HG03354 (cell line): Measurements from ENCODE around the gene ERAL1.
"Not testable (repeated sequence)": the region's sequence is repeated elsewhere in the genome, so short reads cannot be mapped to it uniquely, and the experiment has no call there.

Source experiments
- ATAC-seq: cut with Tn5 transposase; IDR thresholded peaks from one replicate; pipeline ENCODE4 v1.9.1; 2021; ENCODE audit warnings: mild to moderate bottlenecking; ENCODE audit not compliant: unreplicated experiment, poor library complexity, severe bottlenecking

Gene ERAL1

GRCh38 chr17:28877150-28877711 lies 22.4 kb downstream of the ERAL1 start:
- not testable (repeated sequence) for ATAC-seq

- no peak for ATAC-seq
These were observed 23.5 kb downstream of the ERAL1 start for GRCh38 chr17:28878158-28878910.

DNA sequence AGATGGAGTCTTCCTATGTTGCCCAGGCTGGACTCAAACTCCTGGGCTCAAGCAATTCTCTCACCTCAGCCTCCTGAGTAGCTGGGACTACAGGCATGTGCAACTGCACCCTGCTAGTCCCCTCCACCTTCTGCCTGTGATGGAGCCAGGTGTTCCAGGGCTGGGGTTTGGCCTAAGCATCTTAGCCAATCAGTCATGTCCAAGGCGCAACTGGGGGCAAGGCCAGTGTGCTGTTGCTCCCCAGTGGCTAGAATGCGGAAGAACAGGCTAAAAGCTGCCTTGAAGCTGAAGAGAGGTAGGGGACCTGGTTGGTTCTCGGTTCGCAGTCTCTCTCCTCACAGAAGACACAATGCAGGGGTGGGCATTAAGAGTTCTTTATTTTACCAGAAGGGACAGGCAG lies 24.2 kb downstream of the ERAL1 start:
- no peak for ATAC-seq

DNA sequence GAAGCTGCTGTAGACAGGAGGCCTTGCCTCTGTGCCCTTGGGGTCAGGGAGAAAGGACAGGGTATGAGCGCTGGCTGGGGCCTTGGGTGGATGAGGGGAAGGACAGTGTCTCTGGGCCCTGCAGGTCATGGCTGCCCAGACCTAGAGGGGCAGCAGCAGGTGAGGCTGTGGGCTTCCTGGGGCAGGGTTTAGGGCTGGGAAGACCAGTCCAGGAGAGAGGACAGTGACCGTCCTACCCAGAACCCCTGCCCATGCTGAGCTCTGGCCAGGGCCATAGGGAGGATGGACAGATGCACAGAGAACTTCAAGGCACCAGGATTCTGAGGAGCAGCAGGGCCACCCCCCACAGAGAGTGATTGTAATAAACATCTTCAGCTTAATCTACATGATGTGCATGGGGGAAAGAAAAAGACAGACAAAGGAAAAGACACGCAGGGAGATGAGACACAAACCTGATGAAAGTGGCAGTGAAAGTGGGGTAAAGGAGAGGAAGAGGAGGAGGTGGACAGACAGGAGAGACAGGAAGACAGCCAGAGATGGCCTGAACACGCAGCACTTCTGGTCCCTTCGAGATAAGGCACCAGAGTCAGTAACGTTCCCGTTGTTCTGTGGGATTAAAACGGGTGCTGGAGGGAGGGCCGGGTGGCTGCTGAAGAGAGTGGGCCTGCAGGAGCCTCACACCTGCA lies 25.2 kb downstream of the ERAL1 start:
- no peak for ATAC-seq

GRCh38 chr17:28880572-28880945 lies 25.7 kb downstream of the ERAL1 start:
- no peak for ATAC-seq

DNA sequence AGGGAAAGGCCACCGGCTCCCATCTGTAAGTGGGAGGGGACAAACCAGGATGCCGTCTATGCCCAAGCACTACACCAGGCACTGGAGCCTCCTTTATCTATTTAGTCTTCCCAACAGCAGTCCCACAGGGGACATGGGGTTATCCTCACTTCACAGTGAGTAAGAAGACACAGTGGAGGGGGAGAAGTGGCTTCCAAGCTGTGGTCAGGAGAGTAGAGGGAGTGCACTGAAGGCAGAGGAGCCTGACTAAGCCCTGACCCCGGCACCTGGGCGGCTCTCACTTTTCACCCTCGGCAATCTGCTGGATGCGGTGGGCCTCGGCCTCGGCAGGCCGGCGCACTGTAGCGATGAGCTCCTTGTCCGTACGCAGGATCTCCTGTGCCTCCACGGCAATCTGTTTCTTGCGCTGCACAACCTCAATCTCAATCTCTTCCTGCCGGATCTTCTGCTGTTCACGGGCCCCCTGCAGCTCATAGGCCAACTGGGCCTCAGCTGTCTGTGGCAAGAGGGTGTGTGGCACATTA lies 26.8 kb downstream of the ERAL1 start:
- ATAC-seq, result no peak

GRCh38 chr17:28882154-28882895 lies 27.5 kb downstream of the ERAL1 start:
- ATAC-seq, result no peak

GRCh38 chr17:28883967-28884702 lies 29.3 kb downstream of the ERAL1 start:
- no peak for ATAC-seq

DNA sequence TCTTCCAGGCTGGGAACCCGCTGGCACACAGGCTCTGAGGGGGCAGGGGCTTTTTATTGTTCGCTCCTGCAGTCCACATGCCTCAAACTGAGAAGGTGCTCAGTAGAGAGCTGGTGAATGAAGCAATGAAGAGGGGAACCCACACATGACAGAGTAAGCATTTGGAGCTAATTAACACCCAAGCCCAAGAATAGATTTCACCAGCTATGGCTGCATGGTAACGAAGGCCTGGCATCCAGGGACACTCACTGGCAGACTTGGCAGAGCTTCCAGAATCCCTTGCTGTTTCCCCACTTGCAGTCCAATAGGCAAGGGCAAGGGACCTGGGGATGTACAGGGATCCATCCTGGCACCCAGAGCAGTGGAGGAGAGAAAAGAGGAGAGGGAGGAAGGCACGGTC lies 30.5 kb downstream of the ERAL1 start:
- no peak for ATAC-seq

DNA sequence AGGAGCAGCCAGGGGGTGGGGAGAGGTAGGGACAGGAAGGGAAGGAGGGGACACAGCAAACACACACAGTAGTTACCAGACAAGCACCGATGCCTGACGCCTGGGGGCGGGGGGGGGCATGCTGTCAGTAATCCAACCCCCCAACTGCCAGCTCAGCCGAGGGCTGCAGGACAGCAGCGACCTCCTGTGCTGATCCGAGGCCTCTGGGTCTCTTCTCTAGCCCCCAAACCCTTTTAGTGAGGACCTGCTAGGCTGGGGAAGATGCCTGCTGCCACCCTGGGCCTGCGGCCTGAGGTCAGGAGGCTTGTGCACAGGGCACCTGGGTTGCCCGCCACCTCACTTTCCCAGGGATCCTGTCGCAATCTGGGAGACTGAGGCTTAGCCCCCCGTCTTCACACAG lies 31.1 kb downstream of the ERAL1 start:
- ATAC-seq, result no peak

DNA sequence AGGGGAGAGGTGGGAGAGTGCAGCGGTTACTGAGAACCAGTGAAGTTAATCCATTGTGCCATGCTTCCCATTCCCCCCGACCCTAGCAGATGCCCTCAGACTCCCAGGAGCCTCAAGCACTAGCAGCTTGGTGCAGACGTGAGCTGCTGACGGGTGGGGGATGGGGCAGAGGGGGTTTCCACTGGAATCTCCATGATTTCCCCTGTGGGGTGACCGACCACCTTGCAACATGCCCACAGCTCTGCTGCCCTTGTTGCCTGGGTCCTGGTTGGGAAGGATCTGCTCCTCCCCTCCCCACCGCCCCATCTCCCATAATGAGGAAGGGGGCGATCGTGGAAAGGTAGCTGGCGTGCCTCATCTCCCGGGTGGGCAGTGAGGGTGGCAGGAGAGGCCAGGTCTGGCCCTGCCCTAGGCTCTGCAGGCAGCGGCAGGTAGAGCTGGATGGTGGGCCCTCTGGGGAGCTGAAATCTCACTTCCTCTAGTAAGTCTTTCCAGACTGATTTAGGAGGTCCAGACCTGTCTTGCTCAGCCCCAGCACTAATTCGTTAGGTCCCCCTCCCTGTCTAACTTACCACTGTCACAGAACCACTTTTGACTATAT lies 33.2 kb downstream of the ERAL1 start:
- ATAC-seq, result no peak

- ATAC-seq, result no peak
These were observed 34.0 kb downstream of the ERAL1 start for GRCh38 chr17:28888832-28889231.

GRCh38 chr17:28889996-28890395 lies 35.2 kb downstream of the ERAL1 start:
- no peak for ATAC-seq

DNA sequence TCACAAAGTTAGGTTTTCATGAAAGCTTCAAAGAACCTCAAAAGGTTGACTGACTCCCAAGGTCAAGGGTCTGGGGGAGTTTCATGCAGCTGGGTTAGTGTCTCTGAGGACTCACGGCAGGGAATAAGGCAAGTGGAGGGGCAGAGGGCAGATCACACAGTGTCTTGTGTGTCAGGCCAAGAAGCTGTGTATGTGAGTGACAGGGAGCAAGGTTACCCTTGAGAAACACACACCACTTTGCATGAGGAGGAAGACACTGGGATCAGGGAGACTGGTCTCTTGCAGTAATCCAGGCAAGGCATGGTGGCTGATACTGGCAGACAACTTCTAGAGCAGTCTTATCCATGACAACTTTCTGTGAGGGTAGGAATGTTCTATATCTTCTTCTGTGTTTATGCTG lies 36.4 kb downstream of the ERAL1 start:
- ATAC-seq, result no peak

- no peak for ATAC-seq
These were observed 37.2 kb downstream of the ERAL1 start for GRCh38 chr17:28892024-28892423.

GRCh38 chr17:28893248-28894183 lies 38.7 kb downstream of the ERAL1 start:
- not testable (repeated sequence) for ATAC-seq

DNA sequence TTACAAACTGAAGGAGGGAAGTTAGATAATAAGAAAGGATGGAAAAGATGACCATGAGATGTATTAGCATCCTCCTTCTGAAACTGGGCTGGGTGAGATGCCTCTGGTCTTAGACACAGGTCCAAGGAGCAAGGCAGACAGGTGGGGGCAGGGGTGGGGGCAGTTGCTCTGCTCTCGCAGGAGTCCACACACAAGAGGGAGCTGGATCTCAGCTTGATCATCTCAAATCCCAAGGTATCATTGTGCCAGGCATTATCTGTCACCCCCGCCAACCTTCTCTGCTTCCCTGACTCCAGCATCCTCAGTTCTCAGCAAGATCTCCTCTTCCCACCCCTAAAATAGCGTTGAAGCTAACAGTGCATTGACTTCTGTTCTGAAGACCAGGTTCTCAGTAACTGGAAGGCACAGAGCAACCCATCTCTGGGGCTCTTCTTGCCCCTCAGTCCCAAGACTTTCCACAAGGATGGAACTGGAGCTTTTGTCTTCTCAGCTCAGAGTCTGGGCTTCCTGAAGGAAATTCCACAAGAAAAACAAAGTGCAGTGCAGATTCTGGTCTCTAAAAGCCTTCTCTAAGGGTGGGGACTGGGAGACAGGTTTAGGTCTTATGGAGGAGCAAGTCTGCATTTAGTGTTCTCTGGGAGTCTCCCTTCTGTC lies 41.1 kb downstream of the ERAL1 start:
- no peak for ATAC-seq

GRCh38 chr17:28896491-28896883 lies 41.7 kb downstream of the ERAL1 start:
- ATAC-seq, result no peak
